Ishikawa (cell line): ENCODE data around the gene CAPN5.

ENCODE experiments used
- CEBPB ChIP-seq: IDR thresholded peaks from 2 replicates; pipeline ENCODE4 v1.6.1; 2012
- CREB1 ChIP-seq: IDR thresholded peaks from 2 replicates; pipeline ENCODE4 v1.6.1; 2012; ENCODE audit warnings: low read depth
- EGR1 ChIP-seq: IDR thresholded peaks from 2 replicates; pipeline ENCODE4 v1.6.1; 2012
- EP300 ChIP-seq: IDR thresholded peaks from 2 replicates; pipeline ENCODE4 v1.6.1; 2012; ENCODE audit warnings: borderline replicate concordance
- RAD21 ChIP-seq: IDR thresholded peaks from 2 replicates; pipeline ENCODE4 v1.6.1; 2012; ENCODE audit warnings: low read depth
- REST ChIP-seq: IDR thresholded peaks from 2 replicates; pipeline ENCODE4 v1.6.1; 2012; ENCODE audit warnings: low read depth, mild to moderate bottlenecking
- TAF1 ChIP-seq: IDR thresholded peaks from 2 replicates; pipeline ENCODE4 v1.6.1; 2012; ENCODE audit warnings: low read depth, mild to moderate bottlenecking
- TEAD4 ChIP-seq: IDR thresholded peaks from 2 replicates; pipeline ENCODE4 v1.6.1; 2012
- USF1 ChIP-seq: IDR thresholded peaks from 2 replicates; pipeline ENCODE4 v1.6.1; 2012
- YY1 ChIP-seq: IDR thresholded peaks from 2 replicates; pipeline ENCODE4 v1.6.1; 2012; ENCODE audit warnings: low read depth

- TF ChIP-seq EGR1 (no peak), TEAD4 (no peak), USF1 (no peak), CEBPB (no peak), EP300 (no peak), CREB1 (no peak), YY1 (no peak), RAD21 (no peak), REST (no peak), TAF1 (no peak)
These were observed 74.3 kb downstream of the CAPN5 start for GRCh38 chr11:77141034-77141433.
